ENCODE data around the gene SLC14A1.

GRCh38 chr18:45682181-45682580 is 41.8 kb upstream of the SLC14A1 start:
- TF ChIP-seq EP300 (conservative IDR thresholded peaks at IDR 0.05; ENCODE audit: poor library complexity, severe bottlenecking) (no peak), RAD21 (conservative IDR thresholded peaks at IDR 0.05) (no peak)
- TF ChIP-seq, protein P1, sequence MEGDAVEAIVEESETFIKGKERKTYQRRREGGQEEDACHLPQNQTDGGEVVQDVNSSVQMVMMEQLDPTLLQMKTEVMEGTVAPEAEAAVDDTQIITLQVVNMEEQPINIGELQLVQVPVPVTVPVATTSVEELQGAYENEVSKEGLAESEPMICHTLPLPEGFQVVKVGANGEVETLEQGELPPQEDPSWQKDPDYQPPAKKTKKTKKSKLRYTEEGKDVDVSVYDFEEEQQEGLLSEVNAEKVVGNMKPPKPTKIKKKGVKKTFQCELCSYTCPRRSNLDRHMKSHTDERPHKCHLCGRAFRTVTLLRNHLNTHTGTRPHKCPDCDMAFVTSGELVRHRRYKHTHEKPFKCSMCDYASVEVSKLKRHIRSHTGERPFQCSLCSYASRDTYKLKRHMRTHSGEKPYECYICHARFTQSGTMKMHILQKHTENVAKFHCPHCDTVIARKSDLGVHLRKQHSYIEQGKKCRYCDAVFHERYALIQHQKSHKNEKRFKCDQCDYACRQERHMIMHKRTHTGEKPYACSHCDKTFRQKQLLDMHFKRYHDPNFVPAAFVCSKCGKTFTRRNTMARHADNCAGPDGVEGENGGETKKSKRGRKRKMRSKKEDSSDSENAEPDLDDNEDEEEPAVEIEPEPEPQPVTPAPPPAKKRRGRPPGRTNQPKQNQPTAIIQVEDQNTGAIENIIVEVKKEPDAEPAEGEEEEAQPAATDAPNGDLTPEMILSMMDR (IDR thresholded peaks at IDR 0.05; ENCODE audit: poor library complexity, severe bottlenecking), result no peak

Data from neural cell (in vitro differentiated cells).